Measurements from ENCODE around the gene ST6GALNAC5.
"Not testable (repeated sequence)": the region's sequence is repeated elsewhere in the genome, so short reads cannot be mapped to it uniquely, and the experiment has no call there.

The ST6GALNAC5 gene

DNA sequence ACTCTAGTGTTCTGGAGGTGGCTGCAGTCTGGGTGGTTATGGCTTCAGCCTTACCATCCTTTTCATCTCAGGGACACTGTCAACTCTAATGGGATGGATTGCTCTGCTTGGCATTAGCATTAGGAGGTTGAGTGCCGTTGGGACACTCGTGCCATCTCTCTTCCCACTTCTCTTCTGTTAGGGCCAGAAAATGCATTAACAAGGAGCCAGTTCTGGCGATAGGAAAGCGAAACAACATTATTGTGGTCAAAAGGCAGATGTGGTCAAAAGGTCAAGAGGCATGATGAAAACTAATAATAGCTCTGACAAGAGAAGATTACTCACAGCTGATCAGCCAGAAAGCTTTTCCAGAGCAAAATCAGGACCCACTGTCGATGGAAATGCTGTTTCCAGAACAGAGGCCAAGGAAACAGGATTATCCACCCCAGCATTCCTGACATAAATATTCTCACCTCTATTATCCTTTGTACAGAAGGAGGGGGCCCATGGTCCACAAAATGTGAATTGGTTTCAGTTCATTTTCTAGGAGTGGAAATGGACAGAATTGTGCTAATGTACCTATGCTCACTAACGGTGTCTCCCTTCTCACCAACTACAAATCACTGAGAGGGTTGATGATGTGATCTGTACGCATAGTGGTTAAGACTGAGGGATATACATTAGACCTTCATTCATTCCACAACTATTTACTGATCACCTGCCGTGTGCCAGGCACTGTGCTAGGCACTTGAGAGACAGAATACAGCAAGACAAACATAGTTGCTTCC lies 72.0 kb downstream of the ST6GALNAC5 start:
- DNase-seq, result no peak

DNA sequence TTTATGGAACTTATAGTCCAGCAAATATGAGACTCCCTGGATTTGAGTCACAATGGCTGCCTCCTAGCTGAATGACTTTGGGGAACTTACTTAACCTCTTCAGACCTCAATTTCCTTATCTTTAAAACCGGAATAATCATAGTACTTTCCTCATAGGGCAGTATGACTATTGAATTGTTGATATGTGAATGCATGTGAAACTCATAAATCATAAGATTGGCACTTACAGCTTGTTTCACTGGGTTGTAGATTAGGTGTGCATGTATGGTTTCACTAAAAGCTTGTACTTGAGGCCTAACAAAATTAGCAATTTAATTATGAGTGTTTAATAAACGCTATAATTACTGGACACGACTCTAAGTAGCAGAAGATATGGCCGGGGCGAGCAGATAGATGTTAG lies 72.5 kb downstream of the ST6GALNAC5 start:
- no peak for DNase-seq

DNA sequence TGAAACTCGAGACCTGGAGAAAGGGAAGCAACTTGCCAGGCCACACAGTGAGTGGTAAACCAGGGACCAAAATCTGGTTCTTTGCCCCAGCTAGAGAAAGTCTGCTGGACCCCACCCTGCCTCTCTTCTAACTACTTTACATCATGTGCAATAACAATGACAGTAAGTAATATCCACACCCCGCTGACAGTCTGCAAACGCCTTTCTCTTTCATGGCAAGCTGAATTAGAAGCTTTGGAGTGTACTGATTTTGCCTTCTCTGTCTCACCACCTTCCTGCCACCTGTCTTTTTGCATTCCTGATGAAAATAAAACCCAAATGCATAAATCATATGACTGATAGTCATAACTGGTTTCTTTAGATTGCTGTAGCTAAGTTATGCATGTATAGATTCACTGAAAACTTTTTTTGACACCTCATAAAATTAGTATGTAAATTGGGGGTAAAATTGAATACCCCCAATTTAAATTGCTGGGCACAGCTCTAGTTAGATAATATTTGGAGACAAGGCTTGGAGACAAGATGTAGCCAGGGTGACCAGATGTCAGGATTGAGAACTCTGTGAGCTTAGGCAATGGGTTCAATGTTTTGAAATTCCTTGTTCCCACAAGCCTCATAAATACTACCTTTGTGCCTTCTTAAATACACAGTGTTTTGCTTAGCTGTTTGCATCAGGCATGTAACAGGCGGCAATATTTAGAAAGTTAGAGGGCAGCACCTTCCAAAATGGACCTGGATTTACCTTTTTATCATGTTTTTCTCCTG lies 73.5 kb downstream of the ST6GALNAC5 start:
- DNase-seq, result no peak

DNA sequence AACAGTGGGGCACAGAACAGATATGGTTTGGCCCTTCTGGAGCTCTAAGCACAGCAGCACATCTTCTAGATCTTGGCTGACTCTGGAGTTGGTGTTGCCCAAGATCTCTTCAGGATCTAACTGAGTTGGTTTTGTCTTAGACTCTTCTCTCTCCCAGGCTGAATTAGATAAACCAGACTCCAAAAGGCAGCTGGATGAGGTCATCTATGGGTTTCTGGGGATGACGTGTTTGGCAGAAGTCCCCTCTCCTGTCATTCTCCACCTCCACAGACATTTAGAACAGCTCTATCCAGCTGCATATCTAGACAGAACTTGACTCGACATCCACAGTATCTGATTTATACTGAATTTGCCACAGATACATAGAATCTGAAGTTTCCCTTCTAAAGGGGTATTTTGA lies 75.3 kb downstream of the ST6GALNAC5 start:
- no peak for DNase-seq

DNA sequence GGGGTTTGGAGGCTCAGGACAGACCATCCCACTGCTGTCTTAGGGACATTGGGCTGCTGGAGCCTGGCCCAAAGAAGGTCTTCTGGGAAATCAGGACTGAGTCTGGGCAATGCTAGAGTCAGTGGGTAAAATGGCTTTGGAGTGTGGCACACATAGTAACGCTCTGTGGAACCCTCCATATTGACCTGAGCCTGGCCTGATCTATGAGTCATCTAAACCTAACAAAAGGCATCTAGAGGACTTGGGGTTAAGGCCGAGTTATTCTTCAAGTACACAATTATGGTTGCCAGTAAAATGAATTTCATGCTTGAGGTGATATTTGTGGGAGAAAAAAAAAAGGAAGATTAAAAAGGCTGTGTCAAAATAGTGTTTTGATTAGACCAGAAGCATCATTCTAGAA lies 77.7 kb downstream of the ST6GALNAC5 start:
- no peak for DNase-seq

DNA sequence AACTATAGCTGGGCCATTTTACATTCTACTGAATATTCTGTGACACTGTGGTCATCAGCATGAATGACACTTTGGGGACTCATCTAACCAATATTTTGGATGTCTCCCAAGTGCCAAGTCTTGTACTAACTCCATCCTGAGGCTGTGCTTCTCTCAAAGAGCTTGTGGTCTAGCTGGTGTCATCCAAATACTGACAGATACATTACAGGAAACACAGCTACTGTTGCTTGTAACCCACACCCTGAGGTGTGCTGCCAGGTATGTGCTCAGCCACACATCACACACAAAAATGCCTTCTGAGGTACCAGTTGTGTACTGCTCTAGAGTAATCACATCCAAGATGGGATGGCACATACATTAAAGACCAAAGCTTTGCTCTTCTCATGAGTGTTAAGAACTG lies 81.6 kb downstream of the ST6GALNAC5 start:
- no peak for DNase-seq

DNA sequence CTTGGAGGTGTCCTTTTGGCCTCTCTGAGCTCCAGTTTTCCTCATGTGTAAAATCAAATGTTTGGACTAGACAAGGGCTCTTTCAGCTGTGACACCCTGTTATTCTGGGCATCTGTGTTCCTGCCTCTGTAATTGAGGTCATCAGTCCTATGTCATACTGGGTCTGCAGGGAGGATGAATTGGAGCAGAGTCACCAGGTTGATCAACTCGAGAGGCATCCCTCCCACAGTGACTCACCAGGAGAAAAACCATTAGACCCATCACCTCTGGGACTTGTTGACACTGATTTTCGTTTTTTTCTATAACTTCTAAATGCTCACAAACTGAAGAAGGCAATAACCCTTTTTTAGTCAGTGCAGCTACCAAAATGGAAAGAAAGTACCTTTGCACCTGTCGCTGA lies 82.2 kb downstream of the ST6GALNAC5 start:
- DNase-seq, result no peak

DNA sequence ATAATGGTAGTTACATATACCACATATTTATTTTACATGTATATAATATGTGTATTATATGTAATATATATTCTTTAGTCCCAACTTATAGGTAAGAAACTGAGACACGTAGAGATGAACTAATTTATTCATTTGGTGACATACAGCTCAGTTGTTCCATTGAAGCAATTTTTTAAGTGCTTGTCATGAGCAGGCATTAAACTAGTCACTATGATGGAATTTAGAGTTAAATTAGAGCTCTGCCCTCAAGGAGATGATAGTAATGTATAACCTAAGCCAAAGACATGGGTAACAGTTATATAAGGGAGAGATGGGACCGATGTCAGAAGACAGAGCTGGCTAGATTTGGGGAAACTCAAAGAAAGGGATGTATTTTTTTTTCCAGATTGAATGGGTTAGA lies 83.0 kb downstream of the ST6GALNAC5 start:
- no peak for DNase-seq

DNA sequence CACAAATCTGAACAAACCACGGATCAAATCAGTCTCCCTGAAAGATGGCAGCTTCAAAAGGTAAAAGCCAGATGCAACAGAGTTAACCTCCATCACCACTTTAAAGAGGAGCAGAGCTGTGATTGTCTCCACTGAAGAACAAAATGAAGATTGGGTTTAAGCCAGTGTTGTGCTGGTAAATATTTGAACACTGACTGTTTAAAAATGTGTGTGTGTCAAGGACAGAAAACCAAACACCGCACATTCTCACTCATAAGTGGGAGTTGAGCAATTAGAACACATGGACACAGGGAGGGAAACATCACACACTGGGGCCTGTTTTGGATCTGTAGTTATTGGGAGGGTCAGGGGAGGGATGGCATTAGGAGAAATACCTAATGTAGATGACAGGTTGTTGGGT lies 83.9 kb downstream of the ST6GALNAC5 start:
- DNase-seq, result no peak

DNA sequence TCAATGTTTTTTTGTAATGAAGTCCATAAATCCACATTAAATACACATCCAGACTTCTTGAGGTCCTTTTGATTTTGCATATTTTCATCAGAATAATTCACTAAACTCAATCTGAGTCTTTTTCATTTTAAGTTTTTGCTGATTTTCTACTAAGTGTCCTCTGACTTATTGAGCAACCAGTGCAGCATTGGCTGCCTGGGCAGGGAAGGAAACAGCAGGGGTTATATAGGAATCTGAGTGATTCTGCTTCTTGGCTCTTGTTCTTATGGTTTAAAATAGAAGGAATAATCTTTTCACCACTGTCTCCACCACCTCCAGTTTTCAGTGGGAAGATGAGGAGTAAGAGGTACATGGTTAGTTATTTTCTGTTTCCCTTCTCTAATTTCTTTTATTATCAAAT lies 88.4 kb downstream of the ST6GALNAC5 start:
- no peak for DNase-seq

DNA sequence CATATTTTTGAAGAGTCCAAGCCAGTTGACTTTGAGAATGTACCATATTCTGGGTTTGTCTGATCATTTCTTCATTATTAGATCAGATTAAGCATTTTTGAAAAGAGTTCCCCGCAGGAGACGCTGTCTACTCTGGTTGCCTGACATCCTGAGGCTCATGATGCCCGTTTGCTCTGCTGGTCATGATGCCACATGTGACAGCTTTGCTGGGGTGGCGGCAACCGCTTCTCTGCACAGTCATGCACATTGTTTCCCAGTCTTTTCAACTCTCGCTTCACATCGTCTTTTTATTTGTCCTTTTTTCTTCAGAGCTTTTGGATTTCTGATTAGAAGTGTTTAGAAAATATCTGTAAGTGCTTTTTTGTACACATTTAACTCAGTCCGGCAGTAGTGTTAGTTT lies 90.7 kb downstream of the ST6GALNAC5 start:
- DNase-seq, result no peak

DNA sequence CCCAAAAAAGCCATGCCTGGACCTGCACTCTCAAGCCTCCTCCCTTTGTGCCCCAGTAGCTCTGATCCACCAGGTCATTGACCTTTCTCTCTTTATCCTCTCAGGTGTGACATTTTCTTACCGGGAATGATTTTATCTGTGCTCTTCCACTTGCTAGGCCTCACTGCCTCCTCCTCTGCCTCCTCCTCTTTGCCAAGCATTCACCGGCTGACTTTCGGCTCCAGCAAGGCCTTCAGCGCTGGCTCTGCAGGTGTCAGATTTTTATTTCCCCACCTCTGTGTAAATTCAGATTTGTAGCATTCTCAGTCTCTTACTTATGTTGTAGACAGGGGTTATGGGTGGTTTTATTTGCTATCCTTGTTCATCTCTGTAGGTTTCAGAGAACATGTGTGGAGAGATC lies 91.5 kb downstream of the ST6GALNAC5 start:
- no peak for DNase-seq

DNA sequence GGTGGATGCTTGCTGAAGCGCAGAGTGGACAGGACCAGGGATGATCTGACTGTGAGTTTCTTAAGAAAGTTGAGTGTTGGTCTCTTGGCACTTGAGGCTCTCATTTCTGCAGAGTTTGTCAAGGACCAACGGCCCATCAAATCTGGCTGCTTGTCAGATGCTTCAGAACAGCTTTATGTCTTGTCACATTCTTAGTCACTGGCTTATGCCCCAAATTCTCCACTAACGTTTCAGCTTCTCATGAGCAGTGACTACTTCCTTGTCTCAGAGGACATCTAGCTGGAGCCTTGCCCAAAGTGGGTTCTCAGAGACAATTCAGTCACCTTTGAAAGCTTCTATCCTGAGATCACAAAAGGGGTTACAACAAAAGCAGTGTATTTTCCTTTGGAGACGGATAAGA lies 92.3 kb downstream of the ST6GALNAC5 start:
- DNase-seq, result no peak

DNA sequence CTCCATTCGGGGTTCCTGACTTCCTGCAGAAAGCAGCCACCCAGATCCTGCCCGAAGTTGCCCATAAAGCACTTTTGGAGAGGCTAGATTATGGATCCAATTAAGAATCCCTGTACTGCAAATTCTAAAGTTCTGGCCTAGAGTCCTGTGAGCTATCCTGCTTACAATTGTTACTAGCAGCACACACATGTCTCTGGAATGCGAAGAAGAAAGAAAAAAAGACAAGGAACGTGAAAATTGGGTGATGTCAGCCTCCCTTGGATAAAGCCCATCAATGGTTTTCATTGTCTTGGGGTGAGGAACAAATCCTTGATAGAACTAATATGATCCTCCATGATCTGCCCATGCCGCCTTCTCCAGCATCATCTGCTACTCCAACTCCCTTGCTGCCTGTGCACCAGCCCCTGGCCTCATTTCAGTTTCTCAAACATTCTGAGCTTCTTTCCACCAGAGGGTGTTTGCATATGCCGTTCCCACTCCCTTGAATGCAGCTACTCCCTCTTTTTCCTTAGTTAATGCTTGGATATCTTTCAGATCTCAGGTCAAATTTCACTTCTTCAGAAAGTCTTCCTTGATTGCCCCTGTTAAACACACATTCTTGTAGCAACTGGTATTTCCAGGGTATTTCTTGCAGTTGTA lies 94.0 kb downstream of the ST6GALNAC5 start:
- no peak for DNase-seq

DNA sequence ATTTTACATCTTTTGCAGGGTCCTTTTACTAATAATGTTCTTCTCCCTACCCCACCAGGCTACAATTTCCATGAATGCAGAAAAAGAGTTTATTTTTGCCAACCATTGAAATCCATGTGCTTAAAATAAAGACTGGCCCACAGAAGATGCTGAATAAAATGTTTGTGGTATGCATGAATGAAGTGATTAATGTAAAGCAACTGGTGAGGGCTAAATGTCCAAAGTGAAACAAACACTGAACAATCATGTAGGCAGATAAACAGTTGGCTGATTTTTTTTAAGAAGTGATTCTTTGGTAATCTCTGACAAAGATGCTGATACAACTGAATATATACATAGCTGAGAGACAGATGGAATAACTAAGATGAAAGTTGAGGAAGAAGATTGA lies 94.5 kb downstream of the ST6GALNAC5 start:
- no peak for DNase-seq

DNA sequence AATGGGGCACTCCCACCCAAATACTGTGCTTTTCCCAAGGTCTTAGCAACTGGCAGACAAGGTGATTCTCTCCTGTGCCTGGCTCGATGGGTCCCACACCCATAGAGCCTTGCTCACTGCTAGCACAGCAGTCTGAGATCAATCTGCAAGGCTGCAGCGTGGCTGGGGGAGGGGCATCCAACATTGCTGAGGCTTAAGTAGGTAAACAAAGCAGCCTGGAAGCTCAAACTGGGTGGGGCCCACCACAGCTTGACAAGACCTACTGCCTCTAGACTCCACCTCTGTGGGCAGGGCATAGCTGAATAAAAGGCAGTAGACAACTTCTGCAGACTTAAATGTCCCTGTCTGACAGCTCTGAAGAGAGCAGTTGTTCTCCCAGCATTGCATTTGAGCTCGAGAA lies 114.0 kb downstream of the ST6GALNAC5 start:
- not testable (repeated sequence) for DNase-seq

DNA sequence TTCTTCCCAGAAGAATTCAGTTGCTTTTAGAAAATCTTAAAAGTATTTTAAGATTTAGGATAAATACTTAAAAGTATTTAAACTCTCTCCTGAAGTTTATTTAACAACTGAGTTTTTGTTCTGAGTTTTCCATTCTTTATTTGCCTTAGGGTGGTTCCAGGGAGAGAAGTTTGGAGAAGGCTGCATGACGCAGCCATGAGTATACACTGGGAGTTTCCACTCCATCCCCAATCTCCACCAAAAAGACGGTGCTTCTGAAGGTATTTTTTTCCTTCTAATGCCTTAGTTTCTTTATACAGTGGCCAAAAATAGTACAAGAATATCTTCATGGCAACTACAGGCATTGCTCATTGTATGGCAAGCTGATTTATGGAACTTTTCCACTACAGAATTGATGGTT lies 122.7 kb downstream of the ST6GALNAC5 start:
- no peak for DNase-seq

DNA sequence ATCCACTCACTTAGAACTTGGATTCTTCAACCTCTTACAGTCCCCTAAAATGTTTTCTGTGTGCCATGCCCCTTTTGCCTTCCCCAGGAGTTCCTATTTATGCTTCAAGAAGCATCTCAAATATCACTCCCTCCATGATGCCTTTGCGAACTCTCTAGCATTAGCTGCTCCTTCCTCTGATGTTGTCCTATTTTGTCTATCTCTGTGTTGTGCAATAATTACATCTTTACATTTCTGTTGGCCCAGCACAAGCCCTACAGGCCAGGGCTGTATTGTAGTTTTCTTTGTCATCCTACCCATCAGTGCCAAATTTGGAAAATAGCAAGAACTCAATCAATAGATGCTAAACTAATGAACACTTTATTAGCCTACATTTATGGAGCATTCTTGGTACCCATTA lies 125.8 kb downstream of the ST6GALNAC5 start:
- DNase-seq, result no peak

DNA sequence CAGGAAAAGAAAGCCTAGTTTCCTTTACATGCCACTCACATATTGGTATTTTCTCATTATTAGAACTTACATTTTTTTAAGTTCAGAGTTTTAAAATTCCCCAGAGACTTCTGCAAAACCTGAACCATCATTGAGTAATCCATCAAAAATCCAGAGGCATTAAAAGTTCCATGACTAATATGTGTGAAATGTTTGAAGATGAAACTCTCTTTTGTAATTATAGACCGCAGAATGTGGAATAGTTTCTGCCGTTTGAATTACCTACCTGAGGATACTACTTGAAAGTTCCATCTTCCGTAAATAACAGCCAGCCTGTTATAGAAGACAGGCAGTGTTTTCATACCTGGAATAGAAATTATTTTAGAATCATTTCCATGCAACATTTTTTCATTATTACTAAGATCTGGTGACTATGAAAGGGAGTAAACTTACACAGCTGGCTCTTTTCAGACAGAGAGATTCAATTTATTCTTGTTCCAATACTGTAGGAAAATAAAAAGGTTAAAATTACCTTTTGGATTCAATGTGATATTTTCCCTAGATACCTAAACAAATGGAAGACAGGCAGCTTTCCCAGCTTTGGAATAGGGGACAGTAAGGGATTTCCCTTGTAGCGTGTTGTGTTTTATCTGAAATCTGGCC lies 131.4 kb downstream of the ST6GALNAC5 start:
- no peak for DNase-seq

DNA sequence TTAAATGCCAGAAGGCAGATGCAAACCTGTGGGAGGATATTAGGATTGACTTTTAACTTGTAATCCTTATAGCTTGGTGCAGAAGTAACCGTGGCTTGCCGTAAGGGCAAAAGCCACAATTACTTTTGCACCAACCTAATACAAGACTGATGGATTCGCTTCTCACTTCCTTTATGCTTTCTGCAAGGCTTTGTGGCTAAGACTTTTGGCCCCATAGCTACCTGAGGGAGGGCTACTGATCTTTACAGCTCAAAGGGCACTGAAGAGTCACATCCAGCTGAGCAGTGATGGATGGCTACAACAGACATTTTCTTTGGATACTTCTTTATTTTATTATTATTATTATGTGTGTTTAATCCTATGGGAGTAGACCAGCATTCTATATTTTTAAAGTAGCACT lies 140.4 kb downstream of the ST6GALNAC5 start:
- no peak for DNase-seq

DNA sequence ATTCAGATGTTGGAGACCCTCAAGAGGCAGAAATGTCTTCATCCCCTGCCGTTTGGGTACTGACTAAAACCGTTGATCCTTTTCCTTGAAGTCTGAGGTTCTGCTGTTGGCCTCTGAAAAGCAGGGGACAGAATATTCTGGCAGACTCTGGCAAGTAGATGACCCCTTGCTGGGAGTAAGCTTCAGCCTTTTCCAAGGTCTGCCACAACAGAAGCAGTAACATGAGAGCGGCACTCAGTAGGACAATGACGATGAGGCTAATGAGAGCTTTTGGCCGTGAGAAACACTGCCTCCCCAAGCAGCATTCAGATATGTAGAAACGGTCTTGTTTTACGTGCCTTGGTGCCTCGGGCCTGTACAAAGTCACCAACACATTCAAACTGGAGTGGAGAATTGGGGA lies 143.7 kb downstream of the ST6GALNAC5 start:
- DNase-seq, result no peak

DNA sequence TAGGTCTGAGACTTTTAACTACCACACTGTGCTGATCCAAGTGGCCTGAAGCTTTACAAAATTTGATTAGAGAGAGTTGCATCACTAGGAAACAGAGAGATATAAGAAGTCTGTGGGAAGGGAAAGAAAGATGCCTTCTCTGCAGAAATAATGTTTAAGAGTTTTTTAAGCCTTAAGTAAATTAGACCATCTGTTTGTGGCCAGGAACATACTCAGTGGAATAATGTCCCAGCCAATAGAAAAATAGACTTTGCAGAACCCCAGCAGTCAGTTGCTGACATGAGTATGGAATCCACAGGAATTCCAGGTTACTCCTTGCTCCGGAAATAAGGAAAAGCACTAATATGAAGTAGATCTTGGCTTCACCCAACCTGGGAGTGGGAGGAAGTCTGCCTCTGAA lies 144.8 kb downstream of the ST6GALNAC5 start:
- DNase-seq, result no peak

DNA sequence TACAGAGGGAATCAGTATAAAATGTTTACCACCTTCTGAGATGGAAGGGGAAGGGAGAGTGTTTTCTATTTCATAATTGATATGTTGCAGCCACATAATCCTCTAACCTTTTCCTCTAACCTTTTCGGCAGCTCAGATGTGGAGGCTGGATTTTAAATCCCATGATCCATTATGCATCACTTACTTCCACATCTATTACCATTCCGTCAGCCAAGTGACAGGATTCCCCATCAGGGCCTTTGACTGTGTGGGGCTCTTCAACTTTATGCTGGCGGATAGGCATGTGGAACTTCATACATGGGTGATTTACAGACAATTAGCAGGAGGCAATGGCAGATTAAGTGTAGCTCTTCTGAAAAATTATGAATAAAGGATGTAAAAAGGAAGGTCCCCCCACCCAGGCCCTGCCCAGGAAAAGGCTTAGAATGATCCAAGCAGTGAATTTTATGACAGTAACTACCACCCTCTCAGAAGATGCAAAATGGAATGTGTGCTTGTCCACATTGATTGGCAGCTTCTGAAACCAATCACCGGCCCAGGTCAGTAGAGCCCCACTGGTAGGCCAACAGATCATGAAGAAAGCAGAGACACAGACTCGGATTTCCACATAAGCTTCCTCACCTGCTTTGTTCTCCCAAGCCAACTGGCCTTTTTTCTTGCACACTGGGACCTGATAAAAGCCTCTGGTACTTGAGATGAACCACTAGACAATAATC lies 147.0 kb downstream of the ST6GALNAC5 start:
- no peak for DNase-seq
